DOHH2 (cell line): ENCODE data around the gene ACD.

Source experiments
- EZH2phosphoT487 ChIP-seq: fragments of 200-600 bp; sonication (generic); IDR thresholded peaks from 2 replicates; pipeline ENCODE4 v1.6.1; 2017; ENCODE audit warnings: borderline replicate concordance, mild to moderate bottlenecking, antibody characterized with exemption, low read length, moderate library complexity, mixed read lengths
- TF ChIP-seq, protein P1 (sequence below): fragments of 200-600 bp; sonication (generic); IDR thresholded peaks from one replicate; pipeline ENCODE4 v1.5.1; 2014; ENCODE audit warnings: antibody characterized with exemption, mild to moderate bottlenecking, low read depth, low read length; ENCODE audit not compliant: poor library complexity, severe bottlenecking

DNA sequence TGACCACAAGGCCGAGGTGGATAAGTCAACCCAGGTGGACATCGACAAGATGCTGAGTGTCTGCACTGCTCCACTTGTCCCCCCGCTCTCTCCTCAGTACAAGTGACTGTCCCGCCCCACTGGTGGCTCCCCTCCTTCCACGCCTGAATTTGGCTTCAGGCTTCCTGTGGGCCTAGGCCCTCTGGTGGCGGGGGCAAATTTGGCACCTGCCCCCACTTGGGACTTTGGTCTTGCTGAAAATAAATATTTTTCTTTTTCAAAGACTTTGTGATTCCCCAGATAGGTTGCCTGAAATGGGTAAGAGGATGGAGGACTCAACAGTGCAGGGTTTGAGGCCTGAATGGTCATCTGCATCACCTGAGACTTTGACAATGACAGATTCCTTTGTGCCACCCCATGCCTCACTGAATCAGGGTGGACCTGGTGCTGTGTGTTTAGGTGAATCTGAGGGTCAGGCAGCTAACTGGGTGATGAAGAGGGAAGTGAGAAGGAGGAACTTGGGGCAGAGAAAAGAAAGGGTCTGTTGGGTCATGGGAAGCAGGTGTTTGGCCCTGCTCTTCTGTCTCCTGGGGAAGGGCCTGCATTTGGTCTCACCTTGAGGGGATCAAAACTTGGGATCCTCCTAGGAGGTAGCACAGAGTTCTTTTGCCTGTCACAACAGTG lies 8.6 kb upstream of the ACD start:
- TF ChIP-seq, protein P1, sequence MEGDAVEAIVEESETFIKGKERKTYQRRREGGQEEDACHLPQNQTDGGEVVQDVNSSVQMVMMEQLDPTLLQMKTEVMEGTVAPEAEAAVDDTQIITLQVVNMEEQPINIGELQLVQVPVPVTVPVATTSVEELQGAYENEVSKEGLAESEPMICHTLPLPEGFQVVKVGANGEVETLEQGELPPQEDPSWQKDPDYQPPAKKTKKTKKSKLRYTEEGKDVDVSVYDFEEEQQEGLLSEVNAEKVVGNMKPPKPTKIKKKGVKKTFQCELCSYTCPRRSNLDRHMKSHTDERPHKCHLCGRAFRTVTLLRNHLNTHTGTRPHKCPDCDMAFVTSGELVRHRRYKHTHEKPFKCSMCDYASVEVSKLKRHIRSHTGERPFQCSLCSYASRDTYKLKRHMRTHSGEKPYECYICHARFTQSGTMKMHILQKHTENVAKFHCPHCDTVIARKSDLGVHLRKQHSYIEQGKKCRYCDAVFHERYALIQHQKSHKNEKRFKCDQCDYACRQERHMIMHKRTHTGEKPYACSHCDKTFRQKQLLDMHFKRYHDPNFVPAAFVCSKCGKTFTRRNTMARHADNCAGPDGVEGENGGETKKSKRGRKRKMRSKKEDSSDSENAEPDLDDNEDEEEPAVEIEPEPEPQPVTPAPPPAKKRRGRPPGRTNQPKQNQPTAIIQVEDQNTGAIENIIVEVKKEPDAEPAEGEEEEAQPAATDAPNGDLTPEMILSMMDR = no peak
- TF ChIP-seq EZH2phosphoT487 = no peak
